Suprapubic skin (tissue), 4 donors: Measurements from ENCODE around the gene PSG6. TPM values are rescaled to one million over a fixed set of nuclear protein-coding genes. Genes with fewer than 3 reads are reported as not detected.
A peak's percentile ranks its signal among the peaks of the same experiment; 100 is the strongest.
"Not testable (repeated sequence)": the region's sequence is repeated elsewhere in the genome, so short reads cannot be mapped to it uniquely, and the experiment has no call there.

Experiments
- DNase-seq, 2 donors: peaks; one replicate each; pipeline ENCODE4 v3.0.0-alpha.2; 2019; ENCODE audit warnings: low spot score in 2 of 2
- H3K27ac ChIP-seq: fragments of 200-600 bp; sonication (generic); one replicate; pipeline ENCODE4 v1.5.1; 2019
- H3K27me3 ChIP-seq: fragments of 200-600 bp; sonication (generic); one replicate; pipeline ENCODE4 v1.5.1; 2019
- H3K36me3 ChIP-seq: fragments of 200-600 bp; sonication (generic); one replicate; pipeline ENCODE4 v1.5.1; 2019
- H3K4me1 ChIP-seq: fragments of 200-600 bp; sonication (generic); one replicate; pipeline ENCODE4 v1.5.1; 2019
- H3K4me3 ChIP-seq: fragments of 200-600 bp; sonication (generic); one replicate; pipeline ENCODE4 v1.5.1; 2019; ENCODE audit warnings: mild to moderate bottlenecking
- H3K9me3 ChIP-seq: fragments of 200-600 bp; sonication (generic); one replicate; pipeline ENCODE4 v1.5.1; 2019
- CTCF ChIP-seq, 2 donors: fragments of 200-600 bp in 1 of 2; fragments of 450-650 bp in 1 of 2; sonication (generic) in 1 of 2; IDR thresholded peaks; one replicate each; pipeline ENCODE4 v1.5.1; 2016 to 2019; ENCODE audit warnings: antibody characterized with exemption in 2 of 2, mild to moderate bottlenecking in 1 of 2, moderate library complexity in 1 of 2
- EP300 ChIP-seq: sonication (generic); formaldehyde crosslinking; IDR thresholded peaks from one replicate; pipeline ENCODE4 v1.6.1; 2017; ENCODE audit warnings: antibody characterized with exemption
- POLR2A ChIP-seq, 2 donors: fragments of 450-650 bp; IDR thresholded peaks; one replicate each; pipeline ENCODE4 v1.6.1; 2017; ENCODE audit warnings: antibody characterized with exemption in 2 of 2, mild to moderate bottlenecking in 2 of 2, moderate library complexity in 2 of 2
- POLR2AphosphoS5 ChIP-seq, 3 donors: sonication (generic); formaldehyde crosslinking; IDR thresholded peaks; one replicate each; pipeline ENCODE4 v1.6.1; 2017; ENCODE audit warnings: antibody characterized with exemption in 3 of 3
- WGBS: methylation state at CpG from one replicate; pipeline ENCODE4 v1.1.5; 2018; 5-methylcytosine and 5-hydroxymethylcytosine counted together
- total RNA-seq, 4 donors: library from RNA; depleted of rRNA; stranded (reverse); fragments of >200 nt; gene quantifications; one replicate each; pipeline ENCODE4 v1.1.0, GENCODE V29; 2016

Gene PSG6
- total RNA-seq, 4 donors from 2014 or later, result not detected

- no peaks in the 10 kb centered on the region for H3K27me3 ChIP-seq
Measured at GRCh38 chr19:42872608-42873007, 45.1 kb downstream of the PSG6 start.

GRCh38 chr19:42857544-42857867 is 60.2 kb downstream of the PSG6 start:
- DNase-seq, result no peak
- no peaks in the 10 kb centered on the region for H3K9me3 ChIP-seq
- 66% methylated on average over 5 of the region's 5 CpGs for WGBS
- no peaks in the 10 kb centered on the region for H3K27me3 ChIP-seq
- no peak overlapping the region for H3K4me3 ChIP-seq
- no peak overlapping the region for H3K27ac ChIP-seq
- no peak for TF ChIP-seq CTCF (IDR thresholded peaks at IDR 0.05)
- no peak for TF ChIP-seq POLR2AphosphoS5 (IDR thresholded peaks at IDR 0.05)
- TF ChIP-seq EP300, result no peak
- TF ChIP-seq POLR2A (IDR thresholded peaks at IDR 0.05), result no peak
- H3K4me1 ChIP-seq, result no peaks in the 10 kb centered on the region
- H3K36me3 ChIP-seq, result no peaks in the 10 kb centered on the region

More at GRCh38 chr19:42872608-42873007, 45.1 kb downstream of the PSG6 start:
- TF ChIP-seq POLR2AphosphoS5 (IDR thresholded peaks at IDR 0.05) (no peak), EP300 (no peak), CTCF (IDR thresholded peaks at IDR 0.05) (no peak), POLR2A (IDR thresholded peaks at IDR 0.05) (no peak)
- peaks cover 6% of the 10 kb centered on the region for H3K4me1 ChIP-seq
- 53% methylated on average over 3 of the region's 3 CpGs for WGBS
- DNase-seq, result no peak
- no peaks in the 10 kb centered on the region for H3K9me3 ChIP-seq
- no peaks in the 10 kb centered on the region for H3K36me3 ChIP-seq
- H3K4me3 ChIP-seq, result no peak overlapping the region
- no peak overlapping the region for H3K27ac ChIP-seq

GRCh38 chr19:42856866-42857543 is 60.7 kb downstream of the PSG6 start:
- peak; percentile 35 to 46 for TF ChIP-seq CTCF (IDR thresholded peaks at IDR 0.05)
- not testable (repeated sequence) for H3K27ac ChIP-seq, DNase-seq, H3K4me1 ChIP-seq, H3K4me3 ChIP-seq, H3K9me3 ChIP-seq, H3K36me3 ChIP-seq, H3K27me3 ChIP-seq
- WGBS, result 71% methylated on average over 16 of the region's 19 CpGs

- DNase-seq, H3K27me3 ChIP-seq, H3K9me3 ChIP-seq, H3K4me3 ChIP-seq, H3K27ac ChIP-seq, H3K36me3 ChIP-seq: not testable (repeated sequence)
- 83% methylated on average over 3 of the region's 3 CpGs for WGBS
- peaks cover 11% of the 10 kb centered on the region for H3K4me1 ChIP-seq
Measured at GRCh38 chr19:42854745-42855144, 62.9 kb downstream of the PSG6 start.

- DNase-seq, H3K36me3 ChIP-seq, H3K27me3 ChIP-seq, H3K4me3 ChIP-seq, H3K9me3 ChIP-seq, H3K27ac ChIP-seq: not testable (repeated sequence)
- 47% methylated on average over 1 of the region's 1 CpG for WGBS
- H3K4me1 ChIP-seq, result peaks cover 11% of the 10 kb centered on the region
Measured at GRCh38 chr19:42853231-42853630, 64.5 kb downstream of the PSG6 start.

GRCh38 chr19:42852821-42853220 is 64.9 kb downstream of the PSG6 start:
- not testable (repeated sequence) for H3K36me3 ChIP-seq, DNase-seq, H3K27ac ChIP-seq, H3K9me3 ChIP-seq, H3K4me3 ChIP-seq, H3K27me3 ChIP-seq
- H3K4me1 ChIP-seq, result peaks cover 11% of the 10 kb centered on the region

Other genes starting within 250 kb of the PSG6 start
- not detected for gene PSG3, start 177.4 kb downstream of the PSG6 start, total RNA-seq
- not detected for gene PSG8, start 152.2 kb downstream of the PSG6 start, total RNA-seq
- gene PSG1, start 38.2 kb downstream of the PSG6 start, total RNA-seq, result not detected
- under 1 TPM in 3 of 4 donors, not detected in 1; 0.45 to 0.59 (median 0.52) TPM for gene PSG7, start 19.3 kb upstream of the PSG6 start, total RNA-seq
- gene PSG11, start 108.6 kb upstream of the PSG6 start, total RNA-seq, result not detected
- gene PSG2, start 164.8 kb upstream of the PSG6 start, total RNA-seq, result under 1 TPM in 1 of 4 donors, not detected in 3; 0.51 TPM